HG02610 (cell line): ENCODE data around the gene STK4.

ENCODE experiments used
- ATAC-seq: cut with Tn5 transposase; IDR thresholded peaks from one replicate; pipeline ENCODE4 v1.9.1; 2021; ENCODE audit warnings: mild to moderate bottlenecking, moderate library complexity; ENCODE audit not compliant: unreplicated experiment

STK4 gene

DNA sequence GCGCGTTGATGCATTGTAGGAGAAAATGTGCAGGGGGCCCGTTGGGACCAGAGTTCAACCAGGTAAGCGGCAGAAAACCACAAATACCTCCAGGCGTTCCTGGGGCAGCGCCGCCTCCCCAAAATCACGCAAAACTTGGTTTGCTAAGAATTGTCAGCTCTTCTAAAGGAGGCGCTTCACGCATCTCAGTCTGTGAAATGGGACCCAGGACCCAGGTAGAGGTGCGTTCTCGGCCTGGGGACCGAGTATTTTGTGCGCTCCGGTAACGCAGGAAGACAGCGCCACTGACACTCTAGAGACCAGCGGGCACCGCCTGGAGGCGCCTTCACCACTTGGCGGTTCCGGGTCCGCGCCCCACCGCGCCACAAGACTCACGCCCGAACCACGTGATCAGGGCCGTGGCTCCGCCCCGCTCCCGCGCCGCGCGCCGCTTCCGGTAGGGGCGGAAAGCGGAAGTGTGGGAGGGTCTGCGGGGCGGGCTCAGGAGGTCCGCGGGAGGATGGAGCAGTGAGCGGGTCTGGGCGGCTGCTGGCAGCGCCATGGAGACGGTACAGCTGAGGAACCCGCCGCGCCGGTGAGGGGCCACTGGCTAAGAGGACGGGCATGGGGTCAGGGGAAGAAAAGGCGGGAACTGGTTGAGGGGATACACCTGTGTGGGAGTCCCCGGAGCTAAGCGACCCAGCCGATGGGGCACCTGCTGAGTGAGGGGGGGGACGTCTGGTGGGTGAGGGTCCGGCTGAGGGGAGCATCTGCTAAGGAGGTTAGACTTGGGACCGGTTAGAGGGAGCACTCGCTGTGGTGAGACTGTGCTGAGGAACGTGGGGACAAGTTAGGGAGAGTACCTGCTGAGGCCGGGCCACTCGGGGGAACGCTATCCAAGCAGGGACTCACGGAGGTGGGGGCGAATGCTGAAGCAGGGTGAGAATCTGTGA is at the start of gene STK4:
Gene STK4, plus strand, starts transcription at position 483 of the 932 bp plus-strand sequence. Its CDS starts 57 bp downstream, at position 540.
- ATAC-seq: peak; percentile 67

DNA sequence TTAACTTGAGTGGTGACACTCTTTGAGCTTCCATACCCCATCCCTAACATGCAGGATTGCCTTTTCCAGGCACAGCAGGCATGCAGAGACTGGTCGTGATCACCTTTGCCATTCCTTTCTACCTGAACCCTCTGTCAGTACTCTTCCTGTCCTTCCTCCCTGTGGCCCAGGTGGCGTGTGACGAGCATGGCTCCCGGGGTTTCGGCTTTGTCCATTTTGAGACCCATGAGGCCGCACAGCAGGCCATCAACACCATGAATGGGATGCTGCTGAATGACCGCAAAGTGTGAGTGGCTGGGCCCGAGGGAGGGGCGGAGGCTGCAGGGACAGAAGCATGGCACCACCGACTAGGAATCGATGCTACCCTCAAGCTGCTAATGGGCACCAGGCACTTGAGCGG is 49.7 kb upstream of the STK4 start:
- ATAC-seq: no peak

DNA sequence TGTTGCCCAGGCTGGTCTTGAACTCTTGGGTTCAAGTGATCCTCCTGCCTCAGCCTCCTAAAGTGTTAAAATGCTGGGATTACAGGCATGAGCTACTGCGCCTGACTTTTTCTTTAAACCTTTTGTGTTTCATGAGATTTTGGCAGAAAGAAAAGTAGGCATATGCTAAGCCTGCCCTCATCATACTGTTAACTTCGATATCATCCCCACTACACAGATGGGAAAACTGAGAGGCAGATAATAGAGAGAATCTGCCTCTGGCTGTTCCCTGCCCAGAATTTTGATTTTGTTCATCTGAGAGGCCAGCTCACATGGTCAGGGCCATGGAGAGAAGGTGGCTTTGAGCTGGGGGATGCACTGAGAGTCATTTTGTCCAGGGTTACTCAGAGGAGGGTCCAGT is 48.9 kb upstream of the STK4 start:
- ATAC-seq: no peak

DNA sequence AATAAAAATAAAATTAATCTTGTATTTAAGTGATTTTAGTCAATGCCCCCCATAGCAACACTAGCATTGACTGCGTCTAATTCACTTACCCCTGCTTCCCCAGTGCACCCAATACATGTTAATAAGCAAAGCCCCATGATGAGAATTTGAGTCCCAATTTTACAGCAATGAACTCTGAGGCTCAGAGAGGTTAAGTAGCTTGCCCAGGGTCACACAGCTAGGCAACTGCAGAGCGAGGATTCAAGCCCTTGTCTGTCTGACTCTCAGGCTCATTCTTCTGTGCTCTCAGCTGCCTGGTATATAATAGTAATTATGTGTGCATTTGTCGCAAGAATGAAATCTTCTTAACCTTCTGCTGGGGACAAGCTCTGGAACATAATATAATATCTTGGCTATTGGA is 48.0 kb upstream of the STK4 start:
- ATAC-seq: no peak

DNA sequence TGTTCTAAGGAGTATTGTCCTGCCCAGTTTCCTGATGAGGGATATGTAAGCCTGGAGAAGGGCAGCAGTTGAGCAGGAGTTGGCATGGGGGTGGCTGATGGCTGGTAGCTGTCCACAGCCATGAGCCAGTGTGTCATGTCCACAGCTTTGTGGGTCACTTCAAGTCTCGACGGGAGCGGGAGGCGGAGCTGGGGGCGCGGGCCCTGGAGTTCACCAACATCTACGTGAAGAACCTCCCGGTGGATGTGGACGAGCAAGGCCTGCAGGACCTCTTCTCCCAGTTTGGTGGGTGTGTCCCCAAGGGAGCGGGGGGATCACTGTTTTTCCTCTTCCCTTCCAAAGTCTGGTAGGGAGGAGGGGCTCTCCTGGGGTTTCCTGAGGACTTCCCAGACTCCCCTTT is 47.6 kb upstream of the STK4 start:
- no peak for ATAC-seq

DNA sequence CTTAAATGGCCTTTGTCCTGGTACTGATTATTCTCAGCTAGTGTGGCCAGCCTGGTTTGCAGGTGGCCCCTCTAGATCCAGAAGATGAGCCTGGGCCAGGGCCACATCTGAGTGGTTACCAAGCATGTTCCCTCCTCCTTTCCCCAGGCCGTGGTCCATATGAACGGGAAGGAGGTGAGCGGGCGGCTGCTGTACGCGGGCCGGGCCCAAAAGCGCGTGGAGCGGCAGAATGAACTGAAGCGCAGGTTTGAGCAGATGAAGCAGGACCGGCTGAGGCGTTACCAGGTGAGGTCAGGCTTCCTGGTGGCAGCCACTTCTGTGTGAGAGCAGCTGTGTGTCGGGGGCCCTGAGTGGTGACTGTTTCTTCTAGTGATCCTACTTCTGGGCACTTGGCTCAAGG is 44.9 kb upstream of the STK4 start:
- no peak for ATAC-seq

DNA sequence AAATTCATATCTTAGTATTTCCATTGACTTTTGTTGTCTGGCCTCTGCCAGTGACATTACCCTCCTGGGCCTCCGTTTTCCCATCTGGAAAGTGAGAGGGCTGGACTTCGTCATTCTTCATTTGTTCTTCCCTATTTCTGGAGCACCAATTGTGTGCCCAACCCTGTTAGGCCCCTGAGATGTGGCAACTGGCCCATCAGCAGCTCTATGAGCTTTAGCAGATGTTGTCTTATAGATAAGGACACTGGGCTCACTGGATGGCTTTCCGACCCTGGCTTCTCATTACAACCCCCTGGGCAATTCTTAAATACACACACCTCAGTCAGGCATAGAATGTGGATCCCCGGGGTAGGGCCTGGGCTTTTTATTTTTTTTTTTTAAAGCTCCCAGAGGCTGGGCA is 41.8 kb upstream of the STK4 start:
- no peak for ATAC-seq

DNA sequence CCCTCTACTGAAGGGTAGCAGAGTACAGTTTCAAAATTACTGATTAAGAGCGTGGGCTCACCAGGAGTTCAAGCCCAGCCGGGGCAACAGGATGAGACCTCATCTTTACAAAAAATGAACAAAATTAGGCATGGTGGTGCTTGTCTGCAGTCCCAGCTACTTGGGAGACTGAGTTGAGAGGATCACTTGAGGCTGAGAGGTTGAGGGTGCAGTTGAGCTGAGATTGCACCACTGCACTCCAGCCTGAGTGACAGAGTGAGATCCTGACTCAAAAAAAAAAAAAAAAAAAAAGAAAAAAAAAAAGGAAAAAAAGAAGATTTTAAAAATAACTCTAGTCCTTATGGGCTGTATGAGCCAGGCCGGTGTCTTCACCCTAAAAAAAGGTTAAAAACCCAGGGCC is 37.7 kb upstream of the STK4 start:
- ATAC-seq: no peak

DNA sequence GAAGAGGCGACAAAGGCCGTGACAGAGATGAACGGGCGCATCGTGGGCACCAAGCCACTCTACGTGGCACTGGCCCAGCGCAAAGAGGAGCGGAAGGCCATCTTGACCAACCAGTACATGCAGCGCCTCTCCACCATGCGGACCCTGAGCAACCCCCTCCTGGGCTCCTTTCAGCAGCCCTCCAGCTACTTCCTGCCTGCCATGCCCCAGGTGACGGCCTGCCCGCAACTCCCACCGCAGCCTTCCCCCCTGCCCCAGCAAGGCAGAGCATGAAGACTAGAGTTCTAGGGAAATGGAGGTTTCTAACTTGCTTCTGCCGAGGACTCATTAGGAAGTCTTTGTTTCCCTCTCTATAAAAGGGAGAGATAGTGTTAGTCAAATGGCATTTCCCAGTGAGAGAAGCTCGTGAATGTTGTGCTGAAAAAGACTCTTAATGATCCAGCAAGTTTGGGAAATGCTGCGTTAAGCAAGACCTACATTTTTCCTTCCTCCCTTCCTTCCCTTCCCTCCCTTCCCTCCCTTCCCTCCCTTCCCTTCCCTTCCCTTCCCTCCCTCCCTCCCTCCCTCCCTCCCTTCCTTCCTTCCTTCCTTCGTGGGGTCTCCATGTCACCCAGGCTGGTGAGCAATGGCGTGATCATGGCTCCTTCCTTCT is 35.7 kb upstream of the STK4 start:
- no peak for ATAC-seq

DNA sequence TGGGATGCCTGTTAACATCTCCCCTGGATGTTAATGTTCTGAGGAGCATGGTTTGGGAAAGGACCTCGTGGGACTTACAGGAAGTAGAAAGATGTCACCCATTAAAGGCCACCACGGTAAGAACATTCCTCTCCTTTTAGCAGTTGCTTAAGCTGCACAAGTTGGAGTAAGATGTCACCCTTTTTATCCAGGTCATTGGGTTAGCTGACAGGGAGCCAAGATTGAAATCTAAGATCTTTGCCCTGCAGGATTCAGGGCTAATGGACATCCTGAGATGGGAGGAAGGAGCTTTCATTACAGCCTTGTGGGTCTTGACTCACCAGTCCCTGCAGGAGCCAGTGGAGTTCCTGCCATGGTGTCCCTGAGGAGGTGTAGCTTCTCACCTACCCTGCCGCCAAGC is 34.4 kb upstream of the STK4 start:
- ATAC-seq: no peak

DNA sequence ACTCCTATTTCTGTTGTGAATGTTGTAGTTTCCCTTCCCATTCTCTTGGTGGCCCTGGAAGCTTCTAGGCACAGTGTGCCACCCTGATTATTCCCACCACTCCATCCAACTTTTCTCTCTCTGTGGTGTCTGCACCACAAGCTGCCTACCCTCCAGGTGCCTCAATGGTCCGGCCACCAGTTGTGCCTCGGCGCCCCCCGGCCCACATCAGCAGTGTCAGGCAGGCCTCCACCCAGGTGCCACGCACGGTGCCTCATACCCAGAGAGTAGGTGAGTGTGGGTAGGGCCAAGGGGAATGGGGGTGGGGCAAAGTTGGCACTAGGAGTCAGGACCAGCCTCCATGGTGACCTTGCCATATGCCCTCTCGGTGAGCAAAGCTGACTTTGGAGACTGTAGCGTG is 33.4 kb upstream of the STK4 start:
- ATAC-seq: no peak

DNA sequence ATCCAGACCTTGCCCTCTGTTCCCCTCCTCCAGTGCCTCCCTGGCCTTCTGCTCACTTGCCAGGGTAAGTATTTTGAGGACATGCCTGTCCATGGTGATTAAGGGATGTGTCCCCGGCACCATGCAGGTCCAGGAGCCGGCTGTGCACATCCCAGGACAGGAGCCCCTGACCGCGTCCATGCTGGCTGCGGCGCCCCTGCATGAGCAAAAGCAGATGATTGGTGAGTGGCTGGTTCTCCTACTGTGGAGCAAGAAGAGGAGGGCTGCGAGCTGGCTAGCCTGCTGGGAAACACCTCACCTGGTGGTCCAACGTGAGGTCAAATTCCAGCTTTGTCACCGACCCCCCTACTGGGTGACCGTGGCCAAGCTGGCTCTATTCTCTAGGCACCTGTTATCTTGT is 29.8 kb upstream of the STK4 start:
- no peak for ATAC-seq

DNA sequence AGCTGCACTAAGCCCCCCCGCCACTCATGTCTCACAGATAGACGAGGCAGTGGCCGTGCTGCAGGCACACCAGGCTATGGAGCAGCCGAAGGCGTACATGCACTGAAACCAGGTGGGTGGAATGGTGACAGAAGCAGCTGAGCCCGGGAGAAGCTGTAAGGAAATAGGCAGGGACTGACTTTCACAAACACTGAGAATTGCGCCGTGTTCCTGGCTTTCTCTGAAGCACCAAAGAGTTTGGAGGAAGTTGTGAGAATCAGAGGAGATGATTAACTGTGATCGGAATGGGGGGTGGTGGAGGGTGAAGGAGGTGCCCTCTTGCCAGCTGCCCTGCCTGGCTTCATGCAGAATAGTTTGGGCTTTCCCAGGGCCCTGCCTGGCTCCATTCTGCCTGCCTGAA is 27.7 kb upstream of the STK4 start:
- no peak for ATAC-seq

DNA sequence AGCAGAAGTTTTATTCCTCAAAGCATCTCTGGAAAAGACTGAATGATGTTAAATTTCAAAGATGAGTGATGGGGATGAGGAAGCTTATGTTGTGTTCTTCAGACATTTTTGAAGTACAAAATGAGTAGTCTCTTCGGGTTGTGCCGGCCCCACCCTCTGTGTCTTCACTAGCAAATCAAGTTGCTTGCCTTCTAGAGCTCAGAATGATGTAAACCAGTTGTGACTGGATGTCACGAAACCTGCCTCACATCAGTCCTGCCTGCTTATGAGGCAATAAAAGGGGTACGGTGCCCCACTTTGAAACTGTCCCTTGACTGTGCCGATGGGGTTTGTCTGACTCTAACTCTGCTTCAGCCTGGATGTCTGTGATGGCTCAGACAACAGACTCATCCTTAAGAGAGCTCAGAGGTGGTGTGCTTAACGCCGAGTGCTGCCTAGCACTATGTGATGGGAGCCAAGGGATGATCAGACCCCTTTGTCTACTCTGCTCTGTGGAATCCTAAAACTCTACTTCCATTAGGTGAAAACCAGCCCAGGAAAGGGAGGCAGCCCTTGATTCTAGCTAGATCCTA is 25.1 kb upstream of the STK4 start:
- ATAC-seq: no peak

DNA sequence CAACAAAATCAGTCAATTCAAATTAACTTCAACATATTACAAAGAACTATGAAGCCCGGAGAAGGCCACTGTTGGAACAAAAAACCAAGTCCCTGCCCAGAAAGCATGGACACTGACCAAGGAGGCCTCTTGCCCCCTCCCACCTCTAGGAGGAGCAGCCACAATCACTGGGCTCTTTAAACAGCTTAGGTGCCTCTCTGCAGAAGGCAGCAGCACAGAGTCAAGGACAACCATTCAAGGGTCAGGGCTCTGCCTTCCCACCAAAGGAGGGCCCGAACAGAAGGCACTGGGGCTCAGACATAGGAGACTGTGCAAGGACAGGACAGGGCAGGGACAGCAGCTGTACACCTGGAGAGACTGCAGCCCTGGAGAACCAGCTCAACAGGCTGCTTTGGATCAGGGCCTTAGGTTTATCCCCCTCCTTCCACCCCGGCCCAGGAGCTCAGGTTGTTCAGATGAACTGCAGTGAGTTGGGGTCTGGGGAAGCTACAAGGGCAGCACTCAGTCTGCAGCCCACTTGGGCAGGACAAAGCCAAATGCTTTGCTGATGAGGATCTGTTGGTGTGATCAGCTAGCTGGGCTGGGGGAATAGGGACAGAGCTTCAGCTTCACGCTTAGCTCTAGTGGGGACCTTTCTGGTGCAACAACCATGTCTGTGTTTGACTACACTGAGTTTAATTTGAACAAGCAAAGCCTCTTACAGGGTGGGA is 23.9 kb upstream of the STK4 start:
- no peak for ATAC-seq

DNA sequence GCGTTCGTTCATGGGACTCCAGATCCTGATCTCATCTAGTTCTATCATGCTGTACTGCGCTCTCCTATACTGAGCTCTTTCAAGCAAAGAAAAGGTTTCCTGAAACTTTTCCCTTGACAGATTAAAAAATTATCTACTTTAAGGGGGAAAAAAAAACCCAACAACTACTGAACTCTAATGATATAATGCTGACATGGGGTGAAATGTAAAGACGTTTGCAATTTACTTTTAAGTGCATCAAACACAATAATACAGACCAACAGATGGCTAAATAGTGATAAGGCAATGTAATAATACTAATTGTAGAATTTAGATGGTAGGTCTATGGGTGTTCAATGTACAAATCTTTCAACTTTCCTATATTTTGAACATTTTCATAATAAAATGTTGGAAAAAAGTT is 22.5 kb upstream of the STK4 start:
- ATAC-seq: no peak

DNA sequence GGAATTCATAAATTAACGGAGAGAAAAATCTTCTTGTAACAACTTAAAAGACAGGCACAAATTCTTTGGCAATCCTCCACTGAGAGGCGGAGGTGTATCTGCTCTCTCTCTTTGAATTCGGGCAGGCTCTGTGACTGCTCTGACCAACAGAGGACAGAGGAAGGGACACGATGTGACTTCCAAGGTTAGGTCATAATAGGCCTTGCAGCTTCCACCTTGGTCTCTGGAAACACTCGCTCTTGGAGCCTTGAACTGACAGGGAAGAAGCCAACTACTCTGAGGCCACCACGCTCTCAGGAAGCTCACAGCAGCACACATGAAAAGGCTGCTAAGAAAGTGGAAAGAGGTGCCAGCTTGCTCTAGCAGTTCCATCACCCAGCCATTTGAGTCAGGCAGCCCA is 21.1 kb upstream of the STK4 start:
- no peak for ATAC-seq

DNA sequence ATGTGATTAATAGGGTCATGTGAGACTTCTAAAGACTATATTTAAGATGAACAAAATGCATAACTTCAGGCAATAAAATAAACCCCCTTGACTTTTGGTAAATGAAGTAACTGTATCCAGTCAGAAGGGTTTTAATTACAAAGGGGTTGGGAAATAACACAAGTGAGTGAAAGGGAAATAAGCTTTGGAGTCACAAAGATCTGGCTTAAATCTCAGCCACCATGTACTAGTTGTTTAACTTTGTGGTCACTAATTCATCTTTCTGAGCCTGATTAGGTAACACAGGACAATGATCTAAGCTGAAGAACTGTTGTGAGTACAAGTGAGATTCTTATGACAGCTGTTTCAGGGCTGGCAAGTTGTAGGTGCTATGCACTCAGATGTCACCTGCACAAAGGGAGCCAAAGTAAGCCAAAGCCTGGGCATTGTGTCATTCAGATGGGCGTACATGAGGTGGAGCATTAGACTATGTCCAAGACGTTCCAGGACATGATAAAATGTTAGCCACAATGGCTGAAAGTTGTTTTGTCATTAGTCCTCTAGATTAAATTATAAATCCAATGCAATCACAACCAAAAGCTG is 19.9 kb upstream of the STK4 start:
- ATAC-seq: no peak

DNA sequence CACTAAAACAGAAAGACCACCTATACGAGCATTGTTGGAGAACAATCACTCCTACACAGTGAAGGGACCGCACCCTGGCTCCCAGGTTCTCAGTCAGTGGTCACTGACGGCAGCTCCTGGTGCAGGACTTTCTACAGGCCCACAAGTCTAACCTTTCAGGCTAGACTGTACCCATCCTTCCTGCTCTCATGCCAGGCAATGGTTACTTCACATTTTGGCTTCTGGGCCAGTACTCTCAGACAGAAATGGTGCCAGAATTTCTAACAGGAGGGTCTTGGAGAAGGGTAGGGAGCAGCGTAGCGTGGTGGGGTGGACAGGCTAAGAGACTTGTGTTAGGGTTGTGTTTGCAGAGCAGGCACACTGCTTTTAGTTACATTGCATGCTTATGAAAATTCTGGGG is 18.2 kb upstream of the STK4 start:
- no peak for ATAC-seq

DNA sequence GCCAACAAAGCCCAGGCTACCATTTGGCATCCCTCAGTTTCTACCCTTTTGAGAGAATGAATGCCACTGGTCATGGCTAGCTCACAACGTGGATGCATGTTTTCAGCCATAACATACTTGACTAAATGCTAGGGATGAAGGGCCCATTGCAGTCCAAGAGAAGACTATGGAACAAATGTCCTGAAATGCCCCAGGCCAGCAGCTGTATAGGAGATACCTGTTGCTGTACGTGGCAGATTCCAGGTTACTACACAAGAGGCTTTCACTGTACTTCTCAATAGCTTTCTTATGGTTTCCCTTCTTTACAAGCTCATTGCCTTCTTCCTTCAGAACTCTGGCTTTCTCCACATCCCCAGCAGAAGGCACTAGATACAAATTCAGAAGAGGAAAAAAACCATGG is 17.8 kb upstream of the STK4 start:
- ATAC-seq: no peak

DNA sequence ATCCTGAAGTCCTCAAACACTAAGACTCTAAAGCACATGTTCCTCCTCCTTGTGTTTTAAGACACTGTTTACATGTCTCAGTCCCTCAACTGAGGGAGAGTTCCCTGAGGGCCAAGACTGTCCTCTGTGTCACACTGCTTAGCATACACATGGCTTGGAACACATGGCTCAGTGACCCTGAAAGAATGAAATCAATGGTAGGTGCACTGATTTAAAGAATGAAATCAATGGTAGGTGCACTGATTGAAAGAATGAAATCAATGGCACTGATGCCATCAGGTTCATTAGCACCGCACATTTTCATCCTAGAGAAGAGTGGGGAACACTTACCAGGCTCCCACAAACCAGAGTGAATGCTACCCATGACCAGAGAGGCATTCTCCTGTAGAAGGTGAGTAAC is 15.9 kb upstream of the STK4 start:
- no peak for ATAC-seq
